ENCODE measurements around the gene MDC1. TPM values are rescaled to one million over a fixed set of nuclear protein-coding genes. Genes with fewer than 3 reads are reported as not detected.
A peak's percentile ranks its signal among the peaks of the same experiment; 100 is the strongest.
"Not testable (repeated sequence)": the region's sequence is repeated elsewhere in the genome, so short reads cannot be mapped to it uniquely, and the experiment has no call there.

Gene MDC1
- total RNA-seq, 4 donors from 2014 or later, result 10.4 to 27.0 (median 16.3) TPM

DNA sequence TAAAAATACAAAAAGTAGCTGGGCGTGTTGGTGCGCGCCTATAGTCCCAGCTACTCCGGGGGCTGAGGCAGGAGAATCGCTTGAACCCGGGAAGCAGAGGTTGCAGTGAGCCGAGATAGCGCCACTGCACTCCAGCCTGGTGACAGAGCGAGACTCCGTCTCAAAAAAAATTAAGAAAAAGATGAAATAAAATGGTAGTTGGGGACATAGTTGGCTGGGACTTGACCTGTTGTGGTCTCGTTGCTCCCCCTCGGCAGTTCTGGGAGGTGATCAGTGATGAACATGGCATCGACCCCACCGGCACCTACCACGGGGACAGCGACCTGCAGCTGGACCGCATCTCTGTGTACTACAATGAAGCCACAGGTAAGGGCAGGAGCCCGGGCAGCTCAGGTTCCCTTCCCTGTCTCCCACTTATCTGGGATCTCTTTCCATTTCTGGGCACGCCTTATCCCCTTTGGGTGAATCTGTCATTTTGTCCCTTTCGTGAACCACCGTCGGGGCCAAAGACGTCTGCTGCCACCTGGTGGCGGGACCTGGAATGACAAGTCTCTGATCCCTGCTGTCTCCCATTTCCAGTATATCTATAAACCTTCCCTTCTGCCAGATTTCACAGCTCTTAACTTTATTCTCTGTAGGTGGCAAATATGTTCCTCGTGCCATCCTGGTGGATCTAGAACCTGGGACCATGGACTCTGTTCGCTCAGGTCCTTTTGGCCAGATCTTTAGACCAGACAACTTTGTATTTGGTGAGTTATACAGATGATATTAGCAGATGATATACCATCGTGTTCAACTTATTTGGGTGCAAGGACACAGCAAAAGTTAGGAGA, 5.4 kb upstream of the MDC1 start:
- Histone ChIP-seq H3K27me3 (no peaks in the 10 kb centered on the region), H3K27ac (peak overlapping the region; percentile 96), H3K4me1 (peaks cover 68% of the 10 kb centered on the region), H3K4me3 (peak overlapping the region; percentile 91), H3K9me3 (no peaks in the 10 kb centered on the region), H3K36me3 (peaks cover 44% of the 10 kb centered on the region)
- peak; percentile 91 to 92 for DNase-seq (ENCODE audit: low spot score in 2 of 2)
- no peak for TF ChIP-seq EP300 (IDR thresholded peaks at IDR 0.05)
- no peak for TF ChIP-seq POLR2A (IDR thresholded peaks at IDR 0.05)
- TF ChIP-seq POLR2AphosphoS5 (IDR thresholded peaks at IDR 0.05), result peak in 2 of 3 donors; percentile 49 to 52
- TF ChIP-seq, protein P1, sequence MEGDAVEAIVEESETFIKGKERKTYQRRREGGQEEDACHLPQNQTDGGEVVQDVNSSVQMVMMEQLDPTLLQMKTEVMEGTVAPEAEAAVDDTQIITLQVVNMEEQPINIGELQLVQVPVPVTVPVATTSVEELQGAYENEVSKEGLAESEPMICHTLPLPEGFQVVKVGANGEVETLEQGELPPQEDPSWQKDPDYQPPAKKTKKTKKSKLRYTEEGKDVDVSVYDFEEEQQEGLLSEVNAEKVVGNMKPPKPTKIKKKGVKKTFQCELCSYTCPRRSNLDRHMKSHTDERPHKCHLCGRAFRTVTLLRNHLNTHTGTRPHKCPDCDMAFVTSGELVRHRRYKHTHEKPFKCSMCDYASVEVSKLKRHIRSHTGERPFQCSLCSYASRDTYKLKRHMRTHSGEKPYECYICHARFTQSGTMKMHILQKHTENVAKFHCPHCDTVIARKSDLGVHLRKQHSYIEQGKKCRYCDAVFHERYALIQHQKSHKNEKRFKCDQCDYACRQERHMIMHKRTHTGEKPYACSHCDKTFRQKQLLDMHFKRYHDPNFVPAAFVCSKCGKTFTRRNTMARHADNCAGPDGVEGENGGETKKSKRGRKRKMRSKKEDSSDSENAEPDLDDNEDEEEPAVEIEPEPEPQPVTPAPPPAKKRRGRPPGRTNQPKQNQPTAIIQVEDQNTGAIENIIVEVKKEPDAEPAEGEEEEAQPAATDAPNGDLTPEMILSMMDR (IDR thresholded peaks at IDR 0.05), result peak; percentile 91 to 99
- 6% methylated on average over 27 of the region's 27 CpGs for WGBS

DNA sequence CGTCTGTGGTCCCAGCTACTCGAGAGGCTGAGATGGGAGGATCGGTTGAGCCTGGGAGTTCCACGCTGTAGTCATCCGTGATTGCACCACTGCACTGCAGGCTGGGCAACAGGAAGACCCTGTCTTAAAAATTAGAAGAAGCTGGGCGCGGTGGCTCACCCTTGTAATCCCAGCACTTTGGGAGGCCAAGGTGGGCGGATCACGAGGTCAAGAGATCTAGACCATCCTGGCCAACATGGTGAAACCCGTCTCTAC, 4.9 kb upstream of the MDC1 start:
- H3K4me3 ChIP-seq, result peak overlapping the region; percentile 91
- peak; percentile 87 for DNase-seq (ENCODE audit: low spot score in 2 of 2)
- peaks cover 39% of the 10 kb centered on the region for H3K36me3 ChIP-seq
- H3K27me3 ChIP-seq, H3K9me3 ChIP-seq: not testable (repeated sequence)
- WGBS, result 3% methylated on average over 10 of the region's 10 CpGs
- peaks cover 63% of the 10 kb centered on the region for H3K4me1 ChIP-seq
- peak overlapping the region; percentile 96 for H3K27ac ChIP-seq

DNA sequence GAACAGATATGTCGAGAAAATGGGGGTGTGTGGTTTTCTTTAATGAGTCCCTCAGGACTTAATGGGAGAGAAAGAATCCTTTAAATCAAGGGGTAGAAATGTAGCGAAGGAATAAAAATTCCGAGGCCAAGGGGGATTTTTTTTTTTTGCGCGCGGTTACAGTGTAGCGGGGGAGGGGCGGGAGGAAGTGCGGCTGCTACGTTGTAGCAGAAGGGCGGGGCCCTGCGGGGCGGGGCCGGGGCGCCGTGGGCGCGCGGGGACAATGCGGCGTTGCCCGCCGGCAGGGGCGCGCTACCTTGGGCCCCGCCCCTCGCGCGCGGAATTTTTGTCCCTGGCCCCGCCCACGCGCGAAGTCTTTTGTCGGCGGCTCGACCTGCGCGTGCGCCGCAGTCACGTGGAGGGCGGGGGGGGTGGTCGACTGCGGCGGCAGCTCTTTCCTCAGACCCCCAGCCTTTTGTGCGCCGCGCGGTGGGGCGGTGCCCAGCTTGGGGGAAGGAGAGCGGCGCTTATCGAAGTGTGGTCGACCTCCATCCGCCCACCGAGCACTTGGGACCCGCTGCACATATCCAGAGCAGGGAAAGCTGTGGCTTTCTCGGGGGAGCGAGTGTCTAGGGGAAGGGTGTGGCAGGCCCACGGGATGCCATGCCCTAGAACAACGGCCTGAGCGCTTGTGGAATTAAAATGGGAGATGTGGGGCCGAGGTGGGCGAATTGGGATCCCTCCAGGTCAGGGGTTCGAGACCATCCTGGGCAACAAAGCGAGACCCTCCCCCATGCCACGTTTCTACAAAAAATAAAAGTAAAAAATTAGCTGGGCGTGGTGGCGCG, 4.3 kb upstream of the MDC1 start:
- WGBS, result 0% methylated on average over 59 of the region's 71 CpGs
- no peaks in the 10 kb centered on the region for H3K27me3 ChIP-seq
- H3K9me3 ChIP-seq, result no peaks in the 10 kb centered on the region
- peak; percentile 92 to 94 for DNase-seq (ENCODE audit: low spot score in 2 of 2)
- H3K4me1 ChIP-seq, result peaks cover 67% of the 10 kb centered on the region
- H3K27ac ChIP-seq, result peak overlapping the region; percentile 96
- TF ChIP-seq, protein P1 (IDR thresholded peaks at IDR 0.05), result peak in 1 of 2 donors; percentile 76
- TF ChIP-seq EP300 (IDR thresholded peaks at IDR 0.05) (no peak), POLR2AphosphoS5 (IDR thresholded peaks at IDR 0.05) (peak in 1 of 3 donors; percentile 55), POLR2A (IDR thresholded peaks at IDR 0.05) (peak in 1 of 2 donors; percentile 28)
- H3K4me3 ChIP-seq, result peak overlapping the region; percentile 91
- H3K36me3 ChIP-seq, result peaks cover 35% of the 10 kb centered on the region

DNA sequence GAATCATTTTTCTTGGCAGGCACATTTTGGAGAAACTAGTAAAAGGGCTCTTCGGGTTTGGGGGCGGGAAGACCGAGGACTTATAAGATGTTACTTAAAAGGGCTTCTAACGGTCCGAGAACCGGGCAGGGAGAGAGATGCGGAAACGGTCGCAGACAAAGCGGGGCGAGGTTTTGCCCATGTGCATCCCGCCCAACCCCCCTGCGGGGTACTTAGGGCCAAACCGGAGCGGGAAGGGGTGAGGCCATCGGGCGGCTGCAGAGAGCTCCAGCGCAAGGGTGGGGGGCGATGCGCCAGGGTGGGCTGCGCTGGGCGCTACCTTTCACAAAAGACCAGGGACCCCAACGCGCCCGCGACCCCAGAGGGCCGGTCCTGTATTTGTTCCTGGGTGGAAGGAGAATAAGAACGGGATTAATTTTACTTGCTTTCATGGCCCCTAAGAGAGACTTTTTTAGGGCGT, 3.7 kb upstream of the MDC1 start:
- DNase-seq (ENCODE audit: low spot score in 2 of 2), result peak; percentile 86 to 90
- TF ChIP-seq, protein P1 (IDR thresholded peaks at IDR 0.05), result no peak
- peak in 1 of 3 donors; percentile 8 for TF ChIP-seq POLR2AphosphoS5 (IDR thresholded peaks at IDR 0.05)
- peaks cover 63% of the 10 kb centered on the region for H3K4me1 ChIP-seq

DNA sequence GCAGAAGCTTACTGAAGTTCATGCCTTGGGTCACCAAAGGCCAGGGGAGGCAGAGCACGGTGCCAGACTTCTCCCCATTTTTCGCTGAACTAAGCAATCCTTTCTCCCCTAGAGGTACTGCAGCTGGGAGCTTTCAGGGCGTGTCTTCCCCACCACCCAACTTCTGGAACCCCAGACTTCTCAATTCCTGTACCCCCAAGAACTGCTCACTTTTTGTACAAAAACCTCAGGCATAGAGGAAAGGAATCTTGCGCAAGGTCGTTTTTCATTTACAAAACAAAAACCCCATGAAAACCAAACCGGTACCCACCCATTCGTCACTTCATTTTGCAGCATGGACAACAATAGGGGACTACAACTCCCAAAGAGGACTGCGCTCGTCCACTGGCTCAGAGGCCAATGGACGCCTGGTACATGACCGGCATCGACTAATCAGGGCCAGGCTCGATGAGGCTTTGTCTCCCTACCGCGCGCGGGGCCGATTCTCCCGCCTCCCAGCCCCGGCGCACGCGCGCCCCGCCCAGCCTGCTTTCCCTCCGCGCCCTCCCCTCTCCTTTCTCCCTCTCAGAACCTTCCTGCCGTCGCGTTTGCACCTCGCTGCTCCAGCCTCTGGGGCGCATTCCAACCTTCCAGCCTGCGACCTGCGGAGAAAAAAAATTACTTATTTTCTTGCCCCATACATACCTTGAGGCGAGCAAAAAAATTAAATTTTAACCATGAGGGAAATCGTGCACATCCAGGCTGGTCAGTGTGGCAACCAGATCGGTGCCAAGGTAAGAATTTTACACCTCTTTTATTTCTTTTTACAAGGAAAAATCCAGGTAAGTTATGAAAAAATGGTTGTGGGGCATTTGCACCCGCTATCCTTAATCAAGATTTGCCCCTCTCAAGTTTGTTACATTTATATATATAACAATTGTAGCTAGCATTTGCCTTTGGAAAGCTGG, 3.0 kb upstream of the MDC1 start, which contains the start of gene TUBB:
TUBB (plus strand) TSS at position 562 of the 947 bp plus-strand sequence; CDS start at position 717, 155 bp downstream.
- H3K27me3 ChIP-seq, result no peaks in the 10 kb centered on the region
- peaks cover 57% of the 10 kb centered on the region for H3K4me1 ChIP-seq
- peak; percentile 97 for DNase-seq (ENCODE audit: low spot score in 2 of 2)
- peak within 1 kb of the TSS; percentile 96 for H3K27ac ChIP-seq
- WGBS, result under 1% methylated on average over 36 of the region's 38 CpGs
- H3K36me3 ChIP-seq, result peaks cover 24% of the 10 kb centered on the region
- H3K9me3 ChIP-seq, result no peaks in the 10 kb centered on the region
- TF ChIP-seq EP300 (IDR thresholded peaks at IDR 0.05), result no peak
- peak in 1 of 3 donors; percentile 81 for TF ChIP-seq POLR2AphosphoS5 (IDR thresholded peaks at IDR 0.05)
- TF ChIP-seq POLR2A (IDR thresholded peaks at IDR 0.05), result peak; percentile 26 to 69
- TF ChIP-seq, protein P1 (IDR thresholded peaks at IDR 0.05), result peak in 1 of 2 donors; percentile 21
- peak within 1 kb of the TSS; percentile 91 for H3K4me3 ChIP-seq

More for the DNA sequence above, 3.7 kb upstream of the MDC1 start:
- Histone ChIP-seq H3K4me3 (peak overlapping the region; percentile 91), H3K36me3 (peaks cover 29% of the 10 kb centered on the region), H3K27me3 (no peaks in the 10 kb centered on the region), H3K9me3 (no peaks in the 10 kb centered on the region), H3K27ac (peak overlapping the region; percentile 96)
- under 1% methylated on average over 29 of the region's 29 CpGs for WGBS
